Measurements from ENCODE around the gene ZFP36.
"Not testable (repeated sequence)": the region's sequence is repeated elsewhere in the genome, so short reads cannot be mapped to it uniquely, and the experiment has no call there.

ZFP36 gene, protein sequence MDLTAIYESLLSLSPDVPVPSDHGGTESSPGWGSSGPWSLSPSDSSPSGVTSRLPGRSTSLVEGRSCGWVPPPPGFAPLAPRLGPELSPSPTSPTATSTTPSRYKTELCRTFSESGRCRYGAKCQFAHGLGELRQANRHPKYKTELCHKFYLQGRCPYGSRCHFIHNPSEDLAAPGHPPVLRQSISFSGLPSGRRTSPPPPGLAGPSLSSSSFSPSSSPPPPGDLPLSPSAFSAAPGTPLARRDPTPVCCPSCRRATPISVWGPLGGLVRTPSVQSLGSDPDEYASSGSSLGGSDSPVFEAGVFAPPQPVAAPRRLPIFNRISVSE

GRCh38 chr19:39406656-39407409 is at the start of gene ZFP36:
TSS of gene ZFP36 (plus strand) at chr19:39406847. CDS start at chr19:39406905, 58 bp downstream.
- DNase-seq (ENCODE audit: low read depth): no peak

DNA sequence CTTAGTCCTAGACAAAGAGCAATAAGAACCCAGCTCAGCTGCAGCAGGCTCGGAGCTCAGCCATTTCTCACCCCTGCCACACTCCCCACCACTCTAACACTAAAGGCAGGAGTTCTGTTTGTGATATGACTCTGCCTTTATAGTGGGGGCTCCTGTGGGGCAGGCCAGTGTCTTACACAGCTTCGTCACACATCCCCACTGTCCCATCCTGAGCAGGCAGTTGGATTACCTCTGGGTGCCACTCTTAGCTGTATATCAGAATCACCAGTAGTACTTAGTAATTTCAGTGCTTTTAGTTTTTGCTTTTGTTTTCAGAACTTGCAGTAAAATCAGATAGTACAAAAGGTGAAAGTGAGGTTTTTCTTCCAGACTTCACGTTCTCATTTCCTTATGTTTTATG is 47.6 kb upstream of the ZFP36 start:
- DNase-seq (ENCODE audit: low read depth): no peak

GRCh38 chr19:39360599-39360998 is 46.0 kb upstream of the ZFP36 start:
- DNase-seq (ENCODE audit: low read depth): no peak

- no peak for DNase-seq (ENCODE audit: low read depth)
Measured at GRCh38 chr19:39362682-39363657, 43.7 kb upstream of the ZFP36 start.

DNA sequence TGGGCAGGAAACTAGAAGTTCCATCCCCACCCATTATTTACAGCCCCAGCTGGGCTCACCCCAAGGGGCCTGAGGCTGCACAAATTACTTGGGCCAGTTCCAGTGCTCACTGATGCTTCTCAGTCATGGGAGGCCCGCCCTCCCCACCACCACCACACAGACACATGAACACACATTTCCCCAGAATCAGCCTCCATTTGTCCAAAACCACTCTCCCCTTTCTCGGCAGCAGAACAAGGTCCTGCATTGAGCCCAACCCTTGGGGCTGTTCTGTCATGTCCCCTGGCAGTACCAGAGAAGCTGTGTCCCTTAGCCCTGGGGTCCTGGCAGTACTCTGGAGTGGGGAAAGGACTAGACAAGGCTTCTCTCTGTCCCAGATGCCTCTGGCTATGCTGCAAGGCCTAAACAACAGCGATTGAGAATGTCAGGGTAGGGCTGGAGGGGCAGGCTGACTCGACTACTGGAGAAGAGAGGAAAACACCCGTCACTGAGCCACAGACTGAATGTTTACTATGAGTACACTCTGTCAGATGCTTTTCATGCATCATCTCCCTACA is 42.7 kb upstream of the ZFP36 start:
- no peak for DNase-seq (ENCODE audit: low read depth)

DNA sequence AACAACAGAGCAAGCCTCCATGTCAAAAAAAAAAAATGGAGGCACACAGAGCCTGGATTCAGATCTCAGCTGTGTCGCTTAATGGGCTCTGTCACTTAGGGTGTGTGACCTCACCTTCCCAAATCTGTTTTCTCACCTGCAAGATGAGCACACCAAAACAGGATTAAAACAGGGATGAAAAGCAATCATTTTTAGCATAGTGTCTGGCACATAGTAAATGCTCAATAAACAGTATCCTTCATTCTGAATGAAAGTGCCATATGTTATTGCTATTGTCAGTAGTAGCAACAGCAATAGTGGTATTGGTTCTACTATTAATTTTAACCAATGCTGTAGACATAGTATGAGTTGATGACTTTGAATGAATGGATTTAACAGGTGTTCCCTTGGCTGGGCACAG is 41.1 kb upstream of the ZFP36 start:
- DNase-seq (ENCODE audit: low read depth): no peak

- DNase-seq (ENCODE audit: low read depth): no peak
Measured at GRCh38 chr19:39369200-39369599, 37.4 kb upstream of the ZFP36 start.

DNA sequence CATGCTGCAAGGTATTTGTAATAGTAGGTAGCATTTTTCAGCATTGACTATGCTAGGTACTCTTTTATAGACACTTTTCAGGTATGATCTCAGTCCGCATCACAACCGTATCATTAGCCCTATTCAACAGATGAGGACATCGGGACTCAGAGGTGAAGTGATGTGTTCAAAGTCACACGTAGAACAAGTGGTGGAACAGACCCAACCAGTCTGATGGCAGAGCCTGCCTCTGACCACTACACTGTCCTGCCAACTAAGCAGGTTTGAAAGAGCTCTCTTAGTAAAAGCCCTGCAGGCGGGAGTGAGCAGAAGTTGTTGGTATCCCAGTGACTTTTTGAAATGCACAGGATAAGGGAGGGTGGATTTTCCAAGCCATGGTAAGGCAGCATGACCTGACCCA is 35.9 kb upstream of the ZFP36 start:
- DNase-seq (ENCODE audit: low read depth): no peak

GRCh38 chr19:39372047-39372802 is 34.4 kb upstream of the ZFP36 start:
- peak; percentile 94 for DNase-seq (ENCODE audit: low read depth)

GRCh38 chr19:39372941-39373340 is 33.7 kb upstream of the ZFP36 start:
- DNase-seq (ENCODE audit: low read depth): no peak

DNA sequence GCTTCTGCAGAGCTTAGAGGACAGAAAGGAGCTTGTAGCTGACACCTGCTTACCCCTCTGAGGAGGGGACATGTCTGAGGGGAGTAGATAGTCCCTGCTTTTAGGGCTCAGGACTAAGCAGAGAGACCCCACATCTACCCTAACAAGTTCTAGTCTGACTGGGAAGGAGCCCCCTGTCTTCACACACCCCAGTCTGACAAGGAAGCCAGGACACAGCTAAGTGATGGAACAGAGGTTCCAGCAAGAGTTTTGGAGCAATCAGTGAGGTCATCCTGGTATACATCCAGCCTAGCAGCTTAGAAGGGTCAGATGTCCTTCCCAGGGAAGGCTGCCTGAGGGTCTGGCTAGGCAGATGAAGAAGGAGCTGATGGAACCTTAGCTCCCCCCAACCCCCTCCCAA is 30.7 kb upstream of the ZFP36 start:
- no peak for DNase-seq (ENCODE audit: low read depth)

DNA sequence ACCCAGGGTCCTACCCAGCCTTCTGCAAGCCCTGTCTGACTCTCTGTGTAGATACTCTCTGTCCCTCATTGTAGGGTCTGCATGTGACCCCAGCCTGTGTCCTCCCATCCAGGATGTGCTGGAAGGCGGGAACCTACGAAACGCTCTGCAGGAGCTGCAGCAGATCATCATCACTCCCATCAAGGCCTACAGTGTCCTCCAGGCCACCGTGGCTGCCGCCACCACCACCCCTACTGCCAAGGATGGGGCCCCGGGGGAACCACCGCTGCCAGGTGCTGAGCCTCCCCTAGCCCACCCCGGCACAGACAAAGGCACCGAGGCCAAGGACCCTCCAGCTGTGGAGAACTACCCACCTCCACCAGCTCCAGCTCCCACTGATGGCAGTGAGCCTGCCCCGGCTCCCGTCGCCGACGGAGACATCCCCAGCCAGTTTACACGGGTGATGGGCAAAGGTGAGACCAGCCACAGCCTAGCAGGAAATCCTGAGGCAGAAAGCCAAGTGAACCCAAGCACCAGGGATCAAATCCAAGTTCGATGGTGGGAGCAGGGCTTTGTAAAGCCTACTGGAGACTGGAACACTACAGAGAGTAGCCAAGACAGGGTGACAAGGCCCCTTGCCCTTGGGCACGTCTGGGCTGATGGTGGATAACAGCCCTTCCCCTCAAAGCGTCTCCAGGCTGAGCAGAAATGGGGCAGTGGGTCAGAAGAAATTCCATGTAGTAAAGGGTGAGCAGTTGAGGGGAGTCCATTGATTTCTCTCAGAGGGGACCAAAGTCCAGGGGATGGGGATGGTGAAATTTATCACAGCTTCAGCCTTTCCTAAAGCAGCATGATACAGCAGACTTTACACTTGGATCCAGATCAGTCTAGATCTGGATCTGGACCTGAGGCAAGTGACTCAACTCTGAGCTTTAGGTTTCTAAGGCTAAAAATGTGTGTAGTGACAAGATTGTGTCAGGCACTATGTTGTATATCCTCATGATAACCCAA is 29.0 kb upstream of the ZFP36 start:
- DNase-seq (ENCODE audit: low read depth): no peak

- DNase-seq (ENCODE audit: low read depth): not testable (repeated sequence)
Measured at GRCh38 chr19:39379366-39379765, 27.3 kb upstream of the ZFP36 start.

DNA sequence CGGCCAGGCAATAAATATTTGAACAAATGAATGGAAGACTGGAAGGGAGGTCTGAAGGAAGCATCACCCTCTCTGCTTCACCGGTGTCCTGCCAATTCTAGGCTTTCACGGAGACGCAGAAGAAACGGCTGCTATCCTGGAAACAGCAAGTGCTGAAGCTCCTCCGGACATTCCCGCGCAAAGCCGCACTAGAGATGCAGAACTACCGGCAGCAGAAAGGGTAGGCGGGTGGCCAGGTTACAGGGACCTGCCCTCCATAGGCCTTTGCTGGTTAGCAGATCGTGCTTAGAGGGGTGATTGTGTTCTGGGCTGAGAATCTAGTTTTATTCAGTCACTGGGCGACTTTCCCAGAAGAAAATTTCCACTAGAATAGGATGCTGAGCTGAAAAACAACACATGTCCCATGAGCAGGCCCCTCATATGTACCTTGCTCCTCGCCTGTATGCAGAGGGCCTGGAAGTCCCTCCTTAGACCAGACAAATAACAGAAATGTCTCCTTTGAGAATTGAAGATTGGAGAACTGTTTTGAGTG is 26.7 kb upstream of the ZFP36 start:
- no peak for DNase-seq (ENCODE audit: low read depth)

DNA sequence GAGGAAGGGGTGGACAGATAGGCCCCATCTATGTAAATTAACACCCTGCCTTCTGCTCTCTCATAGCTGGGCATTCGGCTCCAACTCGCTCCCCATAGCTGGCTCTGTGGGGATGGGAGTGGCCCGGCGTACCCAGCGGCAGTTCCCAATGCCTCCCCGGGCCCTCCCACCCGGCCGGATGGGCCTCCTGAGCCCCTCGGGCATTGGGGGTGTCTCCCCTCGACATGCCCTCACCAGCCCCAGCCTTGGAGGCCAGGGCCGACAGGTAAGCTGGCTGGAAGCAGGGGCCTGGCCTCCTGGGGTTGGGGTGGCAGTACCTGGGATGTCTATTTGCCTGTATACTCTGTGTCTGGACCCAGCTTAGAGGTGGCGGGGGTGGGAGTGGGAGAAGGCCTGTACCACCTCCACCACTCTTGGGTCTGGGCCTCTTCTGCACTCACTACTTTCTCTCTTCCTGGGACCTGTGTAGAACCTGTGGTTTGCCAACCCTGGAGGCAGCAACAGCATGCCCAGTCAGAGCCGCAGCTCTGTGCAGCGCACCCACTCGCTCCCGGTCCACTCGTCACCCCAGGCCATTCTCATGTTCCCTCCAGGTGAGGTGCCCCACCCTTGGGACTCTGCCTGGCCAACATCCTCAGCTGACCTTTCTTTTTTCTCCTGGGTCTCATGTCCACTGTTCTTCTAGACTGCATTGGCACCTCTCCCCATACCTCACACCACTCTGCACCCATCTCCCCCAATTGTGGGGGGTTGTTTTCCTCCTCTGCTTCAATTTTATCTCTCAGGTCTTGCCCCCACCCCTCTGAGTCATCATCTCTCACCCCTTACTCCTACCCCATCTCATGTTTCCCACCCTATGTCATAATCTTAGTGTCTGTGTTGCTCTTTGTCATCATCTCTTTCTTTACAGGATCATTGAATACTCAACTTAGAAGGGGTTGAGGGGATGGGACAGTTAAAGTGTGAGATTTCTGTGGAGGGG is 25.8 kb upstream of the ZFP36 start:
- DNase-seq (ENCODE audit: low read depth): no peak

DNA sequence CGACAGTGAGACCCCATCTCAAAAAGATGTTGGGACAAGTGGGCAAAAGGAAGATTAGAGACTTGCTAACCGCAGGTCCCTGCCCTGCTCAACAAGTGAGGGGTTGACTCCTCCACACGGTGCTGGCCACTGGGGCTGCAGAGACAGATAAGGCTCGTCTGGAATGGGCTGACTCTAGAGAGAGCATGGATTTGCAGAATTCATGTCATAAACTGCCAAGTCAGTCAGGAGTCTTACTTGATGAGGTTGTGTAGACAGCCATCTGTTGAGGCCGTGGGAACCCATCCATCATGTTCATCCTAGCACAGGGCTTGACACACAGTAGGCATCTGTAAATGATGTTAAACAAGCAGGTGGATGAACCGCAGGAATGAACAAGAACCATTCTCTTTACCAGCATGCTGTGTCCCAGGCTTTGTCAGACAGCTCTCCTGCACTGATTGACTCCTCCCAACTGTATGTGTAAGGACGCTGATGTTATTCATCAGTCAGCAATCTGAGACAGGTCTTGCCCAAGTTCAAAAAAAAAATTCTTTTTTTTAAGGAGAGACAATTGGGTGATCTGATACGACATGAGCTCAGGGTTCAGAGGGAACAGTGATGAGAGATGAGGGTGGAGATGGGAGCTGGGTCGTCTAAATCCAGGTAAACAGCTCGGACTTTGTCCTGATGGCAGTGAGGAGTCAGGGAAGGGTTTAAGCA is 24.6 kb upstream of the ZFP36 start:
- DNase-seq (ENCODE audit: low read depth): no peak

DNA sequence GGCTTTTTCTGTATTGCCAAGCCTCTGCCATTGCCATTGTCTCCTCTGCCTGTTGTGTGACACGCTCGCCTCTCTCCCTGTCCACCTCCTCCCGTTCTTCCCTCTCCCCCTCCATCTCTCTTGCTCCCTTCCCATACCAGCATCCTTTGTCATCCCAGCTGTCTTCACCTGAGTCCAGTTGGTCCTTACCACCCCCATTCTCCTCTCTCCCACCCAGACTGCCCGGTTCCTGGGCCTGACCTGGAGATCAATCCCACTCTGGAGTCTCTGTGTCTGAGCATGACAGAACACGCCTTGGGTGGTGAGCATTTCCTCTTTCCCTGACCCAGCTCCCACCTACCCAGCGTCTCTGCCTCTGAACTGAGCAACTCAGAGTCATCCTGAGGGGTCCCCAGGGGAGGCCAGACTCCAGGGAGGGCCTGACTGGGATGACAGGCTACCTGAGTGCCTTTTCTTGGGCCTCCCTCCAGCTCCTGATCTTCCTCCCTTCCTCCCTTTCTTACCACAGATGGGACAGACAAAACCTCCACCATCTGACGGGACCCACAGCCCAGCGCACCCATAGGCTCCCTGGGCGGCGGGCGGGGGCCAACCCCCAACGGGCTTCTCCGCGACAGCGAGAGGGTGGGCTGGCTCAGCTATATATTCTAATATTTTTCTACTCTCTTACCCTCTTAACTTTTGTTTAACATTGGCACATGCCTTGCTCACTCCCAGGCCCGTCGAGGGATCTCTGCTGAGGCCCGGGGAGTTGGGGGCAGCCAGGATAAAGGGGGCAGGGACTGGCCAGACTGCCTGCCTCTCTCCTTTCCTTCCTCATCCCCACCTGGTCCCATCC is 23.4 kb upstream of the ZFP36 start:
- no peak for DNase-seq (ENCODE audit: low read depth)

Data from GM04503 (cell line).